Activated T-cell treated with anti-CD3 and anti-CD28 coated beads, Interleukin-2, amount 50 U/mL, for 4 hours (primary cell): Measurements from ENCODE around the gene GSTK1. TPM values are rescaled to one million over a fixed set of nuclear protein-coding genes. Genes with fewer than 3 reads are reported as not detected.

Experiments used
- ATAC-seq, 2 donors: fragments of 200-7000 bp; cut with Tn5 transposase; one replicate each; pipeline ENCODE4 v1.10.0; 2021
- DNase-seq: peaks from one replicate; pipeline ENCODE4 v3.0.0-alpha.2; 2020
- H3K27me3 Mint-ChIP-seq: one replicate; pipeline ENCODE4 v1.8.0; 2021; ENCODE audit warnings: low read depth, mixed read lengths
- H3K36me3 Mint-ChIP-seq: one replicate; pipeline ENCODE4 v1.8.0; 2022; ENCODE audit warnings: mixed read lengths; ENCODE audit not compliant: insufficient read depth
- H3K4me1 Mint-ChIP-seq: one replicate; pipeline ENCODE4 v1.8.0; 2021; ENCODE audit warnings: low read depth, mixed read lengths
- H3K4me3 Mint-ChIP-seq: one replicate; pipeline ENCODE4 v1.8.0; 2021; ENCODE audit warnings: mild to moderate bottlenecking, moderate library complexity, mixed read lengths
- H3K9me3 Mint-ChIP-seq: one replicate; pipeline ENCODE4 v1.8.0; 2021; ENCODE audit warnings: mixed read lengths
- total RNA-seq, 3 donors: library from RNA; stranded (reverse); gene quantifications; one replicate each; pipeline ENCODE4 v1.2.1, GENCODE V29; 2021

Gene GSTK1
- total RNA-seq, 3 donors from 2014 or later: 90.4 to 97.2 (median 96.5) TPM

GRCh38 chr7:143308632-143309031 lies 45.4 kb downstream of the GSTK1 start:
- peaks cover 38% of the 10 kb centered on the region for H3K36me3 Mint-ChIP-seq
- H3K4me1 Mint-ChIP-seq: peaks cover 38% of the 10 kb centered on the region
- H3K4me3 Mint-ChIP-seq: no peak overlapping the region
- H3K9me3 Mint-ChIP-seq: no peaks in the 10 kb centered on the region
- ATAC-seq: no peak
- H3K27me3 Mint-ChIP-seq: no peaks in the 10 kb centered on the region
- no peak for DNase-seq

DNA sequence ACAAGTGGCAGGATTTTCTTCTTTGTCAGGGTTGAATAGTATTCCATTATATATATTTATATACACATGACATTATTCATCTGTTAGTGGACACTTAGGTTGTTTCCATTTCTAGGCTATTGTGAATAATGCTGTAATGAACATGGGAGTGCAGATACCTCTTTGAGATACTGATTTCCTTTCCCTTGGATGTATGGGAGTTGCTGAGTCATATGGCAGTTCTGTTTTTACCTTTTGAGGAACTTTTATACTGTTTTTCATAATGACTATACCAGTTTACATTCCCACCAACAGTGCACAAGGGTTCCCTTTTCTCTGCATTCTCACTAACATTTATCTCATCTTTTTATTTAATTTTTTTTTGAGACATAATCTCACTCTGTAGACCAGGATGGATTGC lies 50.9 kb downstream of the GSTK1 start:
- no peaks in the 10 kb centered on the region for H3K36me3 Mint-ChIP-seq
- H3K4me3 Mint-ChIP-seq: no peak overlapping the region
- no peaks in the 10 kb centered on the region for H3K27me3 Mint-ChIP-seq
- no peaks in the 10 kb centered on the region for H3K9me3 Mint-ChIP-seq
- H3K4me1 Mint-ChIP-seq: peaks cover 18% of the 10 kb centered on the region
- ATAC-seq (no peak), DNase-seq (no peak)

DNA sequence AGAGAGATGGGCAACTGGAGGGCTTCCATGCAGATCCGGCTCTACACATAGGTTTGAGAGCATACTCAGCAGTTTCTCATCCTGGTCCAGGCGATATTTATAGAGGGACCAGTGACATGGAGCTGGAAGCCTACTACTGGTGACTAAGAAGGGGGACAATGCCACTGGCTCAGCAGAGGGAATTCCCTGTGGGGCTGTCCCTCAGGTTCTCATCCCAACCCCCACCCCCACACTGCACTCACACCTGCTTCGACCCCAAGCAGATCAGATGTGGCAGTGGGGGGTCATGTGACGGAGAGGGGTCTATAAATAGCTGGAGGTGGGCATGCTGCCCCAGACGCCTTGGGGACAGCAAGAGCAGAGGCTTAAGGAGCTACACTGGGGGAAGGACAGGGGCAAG lies 52.5 kb downstream of the GSTK1 start, which contains the start of gene CLCN1:
TSS of gene CLCN1 (plus strand) at position 336 of the 400 bp plus-strand sequence. CDS start 102 bp downstream, outside the sequence.
- ATAC-seq: no peak

GRCh38 chr7:143316492-143316891 lies 53.3 kb downstream of the GSTK1 start:
- ATAC-seq (no peak), DNase-seq (no peak)
- no peaks in the 10 kb centered on the region for H3K9me3 Mint-ChIP-seq
- H3K36me3 Mint-ChIP-seq: no peaks in the 10 kb centered on the region
- H3K27me3 Mint-ChIP-seq: no peaks in the 10 kb centered on the region
- peaks cover 3% of the 10 kb centered on the region for H3K4me1 Mint-ChIP-seq
- H3K4me3 Mint-ChIP-seq: no peak overlapping the region

More for the DNA sequence above, 52.5 kb downstream of the GSTK1 start, which contains the start of gene CLCN1:
- no peaks in the 10 kb centered on the region for H3K27me3 Mint-ChIP-seq
- no peak within 1 kb of the TSS for H3K4me3 Mint-ChIP-seq
- H3K36me3 Mint-ChIP-seq: no peaks in the 10 kb centered on the region
- no peaks in the 10 kb centered on the region for H3K9me3 Mint-ChIP-seq
- H3K4me1 Mint-ChIP-seq: peaks cover 6% of the 10 kb centered on the region
- DNase-seq: no peak

GRCh38 chr7:143318661-143319060 lies 55.4 kb downstream of the GSTK1 start:
- no peak overlapping the region for H3K4me3 Mint-ChIP-seq
- no peak for ATAC-seq
- no peak for DNase-seq
- no peaks in the 10 kb centered on the region for H3K27me3 Mint-ChIP-seq
- H3K36me3 Mint-ChIP-seq: no peaks in the 10 kb centered on the region
- H3K9me3 Mint-ChIP-seq: no peaks in the 10 kb centered on the region
- H3K4me1 Mint-ChIP-seq: no peaks in the 10 kb centered on the region

Other genes starting within 250 kb of the GSTK1 start
- gene OR9A2, start 236.3 kb upstream of the GSTK1 start, total RNA-seq: not detected
- gene OR6V1, start 211.1 kb upstream of the GSTK1 start, total RNA-seq: not detected
- not detected for gene PIP, start 131.4 kb upstream of the GSTK1 start, total RNA-seq
- not detected for gene TAS2R39, start 80.0 kb upstream of the GSTK1 start, total RNA-seq
- gene TAS2R40, start 41.4 kb upstream of the GSTK1 start, total RNA-seq: not detected
- gene TMEM139, start 21.5 kb downstream of the GSTK1 start, total RNA-seq: under 1 TPM in 2 of 3 donors, not detected in 1; 0.19 to 0.32 TPM
- gene CASP2, start 24.9 kb downstream of the GSTK1 start, total RNA-seq: 10 to 100 TPM; 82.2 to 90.5 (median 88.6) TPM
- not detected for gene CLCN1, start 52.7 kb downstream of the GSTK1 start, total RNA-seq
- gene FAM131B, start 99.3 kb downstream of the GSTK1 start, total RNA-seq: under 1 TPM; 0.28 to 0.50 (median 0.43) TPM
- 10 to 100 TPM; 89.0 to 94.2 (median 90.6) TPM for gene ZYX, start 117.9 kb downstream of the GSTK1 start, total RNA-seq
- gene EPHA1, start 145.4 kb downstream of the GSTK1 start, total RNA-seq: 1 to 10 TPM; 1.1 to 1.9 (median 1.5) TPM
- not detected for gene TAS2R60, start 180.0 kb downstream of the GSTK1 start, total RNA-seq
- gene TAS2R41, start 214.4 kb downstream of the GSTK1 start, total RNA-seq: not detected